ENCODE measurements around the gene SEPTIN5. TPM values are rescaled to one million over a fixed set of nuclear protein-coding genes. Genes with fewer than 3 reads are reported as not detected.

The SEPTIN5 gene
- total RNA-seq, 1 experiment from 2014 or later = 2.0 TPM

GRCh38 chr22:19701420-19702145 is 12.7 kb upstream of the SEPTIN5 start:
- Mint-ChIP-seq H3K9me3 (ENCODE audit: unreplicated experiment) (no peaks in the 10 kb centered on the region), H3K4me3 (ENCODE audit: unreplicated experiment) (no peak overlapping the region), H3K27ac (ENCODE audit: low read depth, unreplicated experiment) (no peak overlapping the region), H3K36me3 (ENCODE audit: insufficient read depth, unreplicated experiment) (no peaks in the 10 kb centered on the region), H3K4me1 (ENCODE audit: insufficient read depth, unreplicated experiment) (no peaks in the 10 kb centered on the region), H3K27me3 (ENCODE audit: insufficient read depth, unreplicated experiment) (no peaks in the 10 kb centered on the region)
- intact Hi-C loops (cut with micrococcal nuclease) = no loop called here
- BruUV-seq (replicated peaks) = no TSS peak
- DNase-seq (ENCODE audit: unreplicated experiment) = no peak
- CTCF ChIA-PET = interaction anchor here (0.6 to 0.9 kb wide), 3 partner anchors 29 to 210 kb away, joined by 3 to 4 read pairs (median 3); no protein-coding TSS in a partner anchor
- POLR2A ChIA-PET = interaction anchor here (0.5 kb wide), 1 partner anchor 10 kb away, joined by 4 read pairs; no protein-coding TSS in a partner anchor
- TF ChIP-seq CTCF (IDR thresholded peaks at IDR 0.05; ENCODE audit: unreplicated experiment) = no peak

GRCh38 chr22:19703869-19704268 is 10.4 kb upstream of the SEPTIN5 start:
- intact Hi-C loops (cut with micrococcal nuclease) = no loop called here
- no peaks in the 10 kb centered on the region for H3K27me3 Mint-ChIP-seq (ENCODE audit: insufficient read depth, unreplicated experiment)
- H3K27ac Mint-ChIP-seq (ENCODE audit: low read depth, unreplicated experiment) = no peak overlapping the region
- POLR2A ChIA-PET = interaction anchor here (0.6 kb wide), 1 partner anchor 525 kb away, joined by 3 read pairs; the partner anchor contains the start of gene SLC25A1
- H3K9me3 Mint-ChIP-seq (ENCODE audit: unreplicated experiment) = no peaks in the 10 kb centered on the region
- CTCF ChIA-PET = no interaction called here
- no peaks in the 10 kb centered on the region for H3K36me3 Mint-ChIP-seq (ENCODE audit: insufficient read depth, unreplicated experiment)
- TF ChIP-seq CTCF (IDR thresholded peaks at IDR 0.05; ENCODE audit: unreplicated experiment) = no peak
- H3K4me1 Mint-ChIP-seq (ENCODE audit: insufficient read depth, unreplicated experiment) = no peaks in the 10 kb centered on the region
- BruUV-seq (replicated peaks) = no TSS peak
- no peak for DNase-seq (ENCODE audit: unreplicated experiment)
- H3K4me3 Mint-ChIP-seq (ENCODE audit: unreplicated experiment) = no peak overlapping the region

GRCh38 chr22:19704355-19705015 is 9.8 kb upstream of the SEPTIN5 start:
- BruUV-seq (replicated peaks) = no TSS peak
- Mint-ChIP-seq H3K27ac (ENCODE audit: low read depth, unreplicated experiment) (no peak overlapping the region), H3K36me3 (ENCODE audit: insufficient read depth, unreplicated experiment) (no peaks in the 10 kb centered on the region), H3K9me3 (ENCODE audit: unreplicated experiment) (no peaks in the 10 kb centered on the region), H3K4me3 (ENCODE audit: unreplicated experiment) (no peak overlapping the region), H3K27me3 (ENCODE audit: insufficient read depth, unreplicated experiment) (no peaks in the 10 kb centered on the region), H3K4me1 (ENCODE audit: insufficient read depth, unreplicated experiment) (no peaks in the 10 kb centered on the region)
- ChIA-PET POLR2A (interaction anchor here (0.6 kb wide), 1 partner anchor 526 kb away, joined by 3 read pairs; the partner anchor contains the start of gene SLC25A1), CTCF (no interaction called here)
- intact Hi-C loops (cut with micrococcal nuclease) = no loop called here
- TF ChIP-seq CTCF (IDR thresholded peaks at IDR 0.05; ENCODE audit: unreplicated experiment) = no peak
- no peak for DNase-seq (ENCODE audit: unreplicated experiment)

GRCh38 chr22:19705181-19705934 is 8.9 kb upstream of the SEPTIN5 start:
- Mint-ChIP-seq H3K4me1 (ENCODE audit: insufficient read depth, unreplicated experiment) (no peaks in the 10 kb centered on the region), H3K36me3 (ENCODE audit: insufficient read depth, unreplicated experiment) (no peaks in the 10 kb centered on the region), H3K9me3 (ENCODE audit: unreplicated experiment) (no peaks in the 10 kb centered on the region), H3K27ac (ENCODE audit: low read depth, unreplicated experiment) (no peak overlapping the region), H3K27me3 (ENCODE audit: insufficient read depth, unreplicated experiment) (no peaks in the 10 kb centered on the region), H3K4me3 (ENCODE audit: unreplicated experiment) (no peak overlapping the region)
- ChIA-PET CTCF (interaction anchor here (0.7 to 1.6 kb wide), 2 partner anchors 26 to 184 kb away, joined by 4 to 6 read pairs; no protein-coding TSS in a partner anchor), POLR2A (no interaction called here)
- intact Hi-C loops (cut with micrococcal nuclease) = no loop called here
- TF ChIP-seq CTCF (IDR thresholded peaks at IDR 0.05; ENCODE audit: unreplicated experiment) = no peak
- no TSS peak for BruUV-seq (replicated peaks)
- DNase-seq (ENCODE audit: unreplicated experiment) = no peak
